Activated CD4-positive, CD25-positive, alpha-beta regulatory T cell treated with anti-CD3 and anti-CD28 coated beads, Interleukin-2, amount 50 U/mL, for 16 hours (primary cell): ENCODE measurements around the gene TERT.
"Not testable (repeated sequence)": the region's sequence is repeated elsewhere in the genome, so short reads cannot be mapped to it uniquely, and the experiment has no call there.

Experiments used
- DNase-seq: peaks from one replicate; pipeline ENCODE4 v3.0.0-alpha.2; 2020; ENCODE audit warnings: low read depth, low spot score

TERT gene

DNA sequence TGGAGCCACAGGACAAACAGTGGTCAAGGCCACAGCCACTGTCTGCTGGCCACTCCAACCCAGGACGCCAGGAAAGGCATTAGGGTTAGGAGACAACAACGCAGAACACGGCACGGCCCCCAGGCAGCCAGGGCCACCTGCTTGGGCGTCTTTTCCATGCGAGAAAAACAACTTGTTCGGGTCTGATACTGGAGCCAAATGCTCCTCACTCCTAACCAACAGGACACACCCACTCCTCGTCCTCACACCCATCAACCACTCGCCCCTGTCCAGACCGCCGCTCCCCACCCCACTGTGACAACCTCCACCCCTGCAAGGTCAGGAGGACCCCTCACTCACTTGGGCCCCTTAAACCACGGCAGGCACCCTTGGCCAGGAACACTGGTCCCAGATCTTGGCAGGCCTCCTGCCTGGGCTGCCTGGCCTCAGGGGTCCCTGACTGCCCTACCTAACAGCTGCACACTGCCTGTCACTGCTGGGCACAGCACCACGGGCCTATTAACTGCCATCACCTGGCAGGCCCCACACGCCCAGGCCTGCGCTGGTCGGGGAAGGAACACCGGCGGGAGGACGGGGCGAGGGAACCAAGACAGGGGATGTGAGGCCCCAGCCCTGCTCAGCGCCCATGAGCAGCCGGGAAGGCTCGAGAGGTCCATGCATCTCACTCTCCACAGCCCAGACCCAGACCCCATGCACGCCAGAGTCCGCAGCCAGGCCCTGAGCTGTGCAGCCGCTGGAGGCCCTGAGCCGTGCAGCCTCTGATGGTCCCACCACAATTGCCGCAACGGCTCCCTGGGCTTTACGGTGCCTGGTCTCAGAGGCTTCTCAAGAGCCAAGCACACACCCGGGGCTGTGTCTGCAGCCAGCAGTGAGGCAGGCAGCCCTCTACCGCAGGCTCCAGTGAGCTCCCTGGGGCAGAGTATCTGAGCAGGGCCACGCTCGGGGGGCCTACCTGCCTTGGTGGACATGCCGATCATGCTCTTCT lies 36.3 kb upstream of the TERT start:
- DNase-seq = no peak

DNA sequence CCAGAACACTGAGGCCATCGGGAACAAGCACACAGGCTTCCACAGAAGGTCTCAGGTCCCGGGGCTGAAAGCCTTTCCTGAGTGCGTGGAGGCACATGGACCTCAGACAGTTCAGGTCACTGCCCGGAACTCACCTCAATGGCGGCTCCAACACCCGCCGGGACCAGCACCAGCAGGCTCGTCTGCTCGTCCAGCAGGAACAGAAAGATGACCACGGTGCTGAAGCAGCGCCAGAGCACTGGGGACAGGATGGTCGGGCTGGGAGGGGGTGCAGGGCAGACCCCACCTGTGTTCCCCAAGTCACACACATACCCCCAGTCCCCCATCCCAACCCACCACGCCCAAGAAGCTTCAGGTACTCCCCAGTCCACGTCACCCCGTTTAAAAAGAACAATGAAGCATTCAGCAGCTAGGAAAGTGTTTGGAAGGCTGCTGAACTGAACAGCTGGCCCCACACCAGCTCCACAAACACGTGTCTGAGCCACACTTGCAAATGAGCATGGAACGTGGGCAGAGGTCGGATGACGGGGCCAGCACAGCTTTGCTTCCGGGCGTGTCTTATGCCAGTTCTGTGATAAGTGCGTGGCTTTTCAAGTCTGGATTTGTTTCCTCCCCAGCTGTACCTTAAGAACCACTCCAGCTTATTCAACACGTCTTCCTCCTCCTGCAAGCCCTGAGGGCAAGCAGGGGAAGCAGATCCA lies 35.4 kb upstream of the TERT start:
- no peak for DNase-seq

DNA sequence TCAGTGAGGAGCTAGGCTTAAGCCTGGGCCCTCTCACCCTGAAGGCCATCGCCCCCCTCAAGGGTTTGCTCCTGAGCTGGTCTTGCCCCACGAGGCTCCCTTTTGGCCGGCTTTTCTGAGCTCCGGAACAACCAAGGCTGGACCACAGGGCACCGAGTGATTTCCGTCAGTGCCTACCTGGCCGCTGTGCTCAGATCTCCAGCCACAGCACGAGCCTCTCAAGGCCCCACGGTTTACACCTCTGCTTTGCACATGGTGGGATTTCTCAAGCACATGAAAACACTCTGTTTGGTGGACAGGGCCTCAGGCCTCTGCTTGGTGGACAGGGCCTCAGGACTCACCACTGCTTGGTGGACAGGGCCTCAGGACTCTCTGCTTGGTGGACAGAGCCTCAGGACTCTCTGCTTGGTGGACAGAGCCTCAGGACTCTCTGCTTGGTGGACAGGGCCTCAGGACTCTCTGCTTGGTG lies 34.3 kb upstream of the TERT start:
- DNase-seq = no peak

DNA sequence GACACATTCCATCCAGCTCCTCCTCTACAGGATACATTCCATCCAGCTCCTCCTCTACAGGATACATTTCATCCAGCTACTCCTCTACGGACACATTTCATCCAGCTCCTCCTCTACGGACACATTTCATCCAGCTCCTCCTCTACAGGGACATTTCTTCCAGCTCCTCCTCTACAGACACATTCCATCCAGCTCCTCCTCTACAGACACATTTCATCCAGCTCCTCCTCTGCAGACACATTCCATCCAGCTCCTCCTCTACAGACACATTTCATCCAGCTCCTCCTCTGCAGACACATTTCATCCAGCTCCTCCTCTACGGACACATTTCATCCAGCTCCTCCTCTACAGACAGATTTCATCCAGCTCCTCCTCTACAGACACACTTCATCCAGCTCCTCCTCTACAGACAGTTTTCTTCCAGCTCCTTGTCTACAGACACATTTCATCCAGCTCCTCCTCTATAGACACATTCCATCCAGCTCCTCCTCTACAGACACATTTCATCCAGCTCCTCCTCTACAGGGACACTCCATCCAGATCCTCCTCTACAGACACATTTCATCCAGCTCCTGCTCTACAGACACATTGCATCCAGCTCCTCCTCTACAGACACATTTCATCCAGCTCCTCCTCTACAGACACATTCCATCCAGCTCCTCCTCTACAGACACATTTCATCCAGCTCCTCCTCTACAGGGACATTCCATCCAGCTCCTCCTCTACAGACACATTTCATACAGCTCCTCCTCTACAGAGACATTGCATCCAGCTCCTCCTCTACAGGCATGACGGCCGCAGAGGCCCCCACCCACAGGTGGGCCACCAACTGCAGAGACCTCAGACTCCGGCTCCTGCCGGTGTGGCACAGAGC lies 33.6 kb upstream of the TERT start:
- not testable (repeated sequence) for DNase-seq

DNA sequence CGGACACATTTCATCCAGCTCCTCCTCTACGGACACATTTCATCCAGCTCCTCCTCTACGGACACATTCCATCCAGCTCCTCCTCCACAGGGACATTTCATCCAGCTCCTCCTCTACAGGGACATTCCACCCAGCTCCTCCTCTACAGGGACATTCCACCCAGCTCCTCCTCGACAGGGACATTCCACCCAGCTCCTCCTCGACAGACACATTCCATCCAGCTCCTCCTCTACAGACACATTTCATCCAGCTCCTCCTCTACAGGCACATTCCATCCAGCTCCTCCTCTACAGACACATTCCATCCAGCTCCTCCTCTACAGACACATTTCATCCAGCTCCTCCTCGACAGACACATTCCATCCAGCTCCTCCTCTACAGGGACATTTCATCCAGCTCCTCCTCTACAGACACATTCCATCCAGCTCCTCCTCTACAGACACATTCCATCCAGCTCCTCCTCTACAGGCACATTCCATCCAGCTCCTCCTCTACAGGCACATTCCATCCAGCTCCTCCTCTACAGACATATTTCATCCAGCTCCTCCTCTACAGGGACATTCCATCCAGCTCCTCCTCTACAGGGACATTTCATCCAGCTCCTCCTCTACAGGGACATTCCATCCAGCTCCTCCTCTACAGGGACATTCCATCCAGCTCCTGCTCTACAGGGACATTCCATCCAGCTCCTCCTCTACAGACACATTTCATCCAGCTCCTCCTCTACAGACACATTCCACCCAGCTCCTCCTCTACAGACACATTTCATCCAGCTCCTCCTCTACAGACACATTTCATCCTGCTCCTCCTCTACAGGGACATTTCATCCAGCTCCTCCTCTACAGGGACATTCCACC lies 32.3 kb upstream of the TERT start:
- DNase-seq = not testable (repeated sequence)

DNA sequence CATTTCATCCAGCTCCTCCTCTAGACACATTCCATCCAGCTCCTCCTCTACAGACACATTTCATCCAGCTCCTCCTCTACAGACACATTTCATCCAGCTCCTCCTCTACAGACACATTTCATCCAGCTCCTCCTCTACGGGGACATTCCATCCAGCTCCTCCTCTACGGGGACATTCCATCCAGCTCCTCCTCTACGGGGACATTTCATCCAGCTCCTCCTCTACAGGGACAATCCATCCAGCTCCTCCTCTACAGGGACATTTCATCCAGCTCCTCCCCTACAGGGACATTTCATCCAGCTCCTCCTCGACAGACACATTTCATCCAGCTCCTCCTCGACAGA lies 31.6 kb upstream of the TERT start:
- not testable (repeated sequence) for DNase-seq

DNA sequence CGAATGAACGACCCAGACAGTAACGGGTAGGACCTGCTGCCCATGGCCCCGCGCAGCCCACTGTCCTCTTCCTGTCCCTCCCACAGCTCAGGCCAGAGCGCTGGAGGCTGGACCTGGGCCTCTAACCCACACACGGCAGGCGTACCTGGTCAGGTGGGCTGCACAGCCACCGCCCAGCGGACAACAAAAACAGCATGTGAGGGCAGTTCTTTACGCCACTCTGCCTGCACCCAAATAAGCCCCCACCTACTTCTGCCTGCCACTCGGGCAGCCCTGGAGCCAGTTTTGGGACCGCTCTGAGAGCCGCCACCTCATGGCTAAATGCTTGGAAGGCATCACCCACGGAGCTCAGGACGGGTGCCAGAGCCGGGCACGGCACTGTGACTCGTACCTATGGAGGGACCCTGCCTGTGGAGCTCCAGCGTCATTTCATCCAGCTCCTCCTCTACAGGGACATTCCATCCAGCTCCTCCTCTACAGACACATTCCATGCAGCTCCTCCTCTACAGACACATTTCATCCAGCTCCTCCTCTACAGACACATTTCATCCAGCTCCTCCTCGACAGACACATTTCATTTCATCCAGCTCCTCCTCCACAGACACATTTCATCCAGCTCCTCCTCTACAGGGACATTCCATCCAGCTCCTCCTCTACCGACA lies 31.1 kb upstream of the TERT start:
- no peak for DNase-seq

DNA sequence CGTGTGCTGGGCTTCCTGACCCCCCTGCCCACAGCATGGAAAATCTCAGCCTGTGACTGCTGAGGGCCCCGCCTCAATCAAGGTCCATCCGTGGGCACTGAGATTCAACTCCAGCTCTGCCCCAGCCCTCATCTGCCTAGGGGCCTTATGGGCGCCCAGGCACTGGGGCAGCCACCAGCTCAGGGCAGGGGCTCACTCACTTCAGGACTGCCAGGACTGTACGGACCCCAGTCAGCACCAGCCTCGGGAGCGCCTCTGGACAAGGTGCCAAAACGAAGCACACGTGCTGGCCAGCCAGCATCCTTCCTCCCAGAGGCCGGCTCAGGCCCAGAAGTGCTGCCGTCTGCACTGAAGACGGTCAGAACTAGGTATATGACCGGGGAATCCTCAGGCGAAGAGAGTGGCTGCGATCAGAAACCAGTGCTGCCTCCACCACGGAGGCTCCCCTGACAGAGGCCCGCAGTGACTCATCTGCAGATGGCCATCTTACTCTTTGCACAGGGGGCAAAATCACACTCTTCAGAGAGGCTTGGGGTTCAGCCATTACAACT lies 30.4 kb upstream of the TERT start:
- DNase-seq = no peak

DNA sequence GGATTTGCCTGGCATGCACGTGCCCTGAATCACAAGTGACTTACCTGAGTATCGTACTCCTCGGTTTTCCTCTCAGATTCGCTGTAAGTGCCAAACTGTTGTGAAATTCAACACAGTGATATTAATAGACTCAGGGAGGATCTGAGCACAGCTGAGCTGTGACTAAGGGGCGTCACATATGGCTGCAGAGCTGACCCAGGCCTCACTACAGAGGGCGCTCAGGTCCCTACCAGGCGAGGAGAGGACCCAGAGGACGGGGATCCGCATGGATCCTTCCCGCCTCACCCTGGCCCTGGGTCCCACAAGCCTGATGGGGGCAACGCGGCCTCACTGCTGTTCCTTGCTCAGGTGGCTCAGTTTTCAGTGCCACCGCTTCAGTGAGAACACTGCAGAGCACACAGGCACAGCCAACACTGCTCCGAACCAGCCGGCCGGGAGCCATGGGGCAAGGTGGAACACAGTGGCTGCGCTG lies 29.9 kb upstream of the TERT start:
- no peak for DNase-seq

DNA sequence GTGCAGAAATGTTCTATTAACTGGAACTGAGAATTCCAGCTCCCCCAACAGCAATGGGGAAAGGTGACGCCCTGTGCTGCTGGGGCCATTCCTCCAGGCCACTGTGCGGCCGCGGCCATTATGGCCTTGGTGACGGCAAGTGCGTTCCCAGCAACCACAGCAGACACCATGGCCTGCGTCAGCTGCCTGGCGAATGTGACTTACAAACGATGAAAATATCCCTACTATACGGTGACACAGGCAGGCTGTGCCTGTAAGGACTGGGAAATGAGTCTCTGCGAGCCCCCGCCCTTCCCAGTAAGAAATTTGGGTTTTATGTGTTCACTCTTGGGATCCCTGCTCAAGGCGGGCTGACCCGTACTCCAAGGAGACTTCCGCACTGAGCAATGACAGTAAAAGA lies 29.4 kb upstream of the TERT start:
- no peak for DNase-seq

DNA sequence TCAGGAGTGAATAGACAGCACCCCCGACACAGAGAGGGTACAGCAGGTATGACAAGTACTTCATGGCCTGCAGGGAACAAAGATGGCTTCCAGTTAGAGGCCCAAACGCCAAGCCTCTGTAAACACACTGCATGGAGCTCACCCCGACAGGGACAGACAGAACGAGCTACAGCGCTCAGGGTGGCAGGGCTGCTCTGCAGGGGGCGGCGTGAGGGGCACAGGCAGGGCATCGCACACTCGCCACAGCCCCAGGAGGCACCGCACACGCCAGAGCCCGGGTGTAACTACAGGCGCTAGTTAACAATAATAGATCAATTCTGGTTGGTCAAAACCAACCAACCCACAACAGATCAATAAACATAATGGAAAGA lies 28.9 kb upstream of the TERT start:
- DNase-seq = no peak

DNA sequence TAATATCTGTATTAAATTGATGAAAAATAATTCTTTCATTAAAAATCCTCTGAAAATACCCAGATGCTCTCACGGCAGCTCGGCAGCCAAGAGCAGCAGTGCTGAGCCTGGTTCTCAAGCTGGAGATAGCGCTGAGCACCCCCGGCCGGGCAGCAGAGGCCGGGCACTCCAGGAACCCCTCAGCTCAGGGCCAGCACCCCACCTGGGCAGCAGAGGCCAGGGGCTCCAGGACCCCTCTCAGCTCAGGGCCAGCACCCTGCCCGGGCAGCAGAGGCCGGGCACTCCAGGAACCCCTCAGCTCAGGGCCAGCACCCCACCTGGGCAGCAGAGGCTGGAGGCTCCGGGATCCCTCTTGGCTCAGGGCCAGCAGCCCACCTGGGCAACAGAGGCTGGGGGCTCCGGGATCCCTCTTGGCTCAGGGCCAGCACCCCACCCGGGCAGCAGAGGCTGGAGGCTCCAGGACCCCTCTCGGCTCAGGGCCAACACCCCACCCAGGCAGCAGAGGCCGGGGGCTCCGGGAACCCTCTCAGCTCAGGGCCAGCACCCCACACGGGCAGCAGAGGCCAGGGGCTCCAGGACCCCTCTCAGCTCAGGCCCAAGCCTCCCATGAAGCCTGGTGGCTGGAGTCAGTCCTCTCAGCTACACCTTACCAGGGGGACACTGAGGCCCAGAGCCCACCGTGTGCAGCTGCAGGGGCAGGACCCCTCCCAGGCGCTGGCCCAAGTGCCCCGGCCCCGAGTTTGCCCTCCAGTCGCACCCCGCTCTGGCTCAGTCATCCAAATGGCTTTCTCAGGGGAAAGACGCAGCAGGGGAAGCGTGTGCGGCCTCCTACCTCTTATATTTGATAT lies 28.3 kb upstream of the TERT start:
- DNase-seq = no peak

DNA sequence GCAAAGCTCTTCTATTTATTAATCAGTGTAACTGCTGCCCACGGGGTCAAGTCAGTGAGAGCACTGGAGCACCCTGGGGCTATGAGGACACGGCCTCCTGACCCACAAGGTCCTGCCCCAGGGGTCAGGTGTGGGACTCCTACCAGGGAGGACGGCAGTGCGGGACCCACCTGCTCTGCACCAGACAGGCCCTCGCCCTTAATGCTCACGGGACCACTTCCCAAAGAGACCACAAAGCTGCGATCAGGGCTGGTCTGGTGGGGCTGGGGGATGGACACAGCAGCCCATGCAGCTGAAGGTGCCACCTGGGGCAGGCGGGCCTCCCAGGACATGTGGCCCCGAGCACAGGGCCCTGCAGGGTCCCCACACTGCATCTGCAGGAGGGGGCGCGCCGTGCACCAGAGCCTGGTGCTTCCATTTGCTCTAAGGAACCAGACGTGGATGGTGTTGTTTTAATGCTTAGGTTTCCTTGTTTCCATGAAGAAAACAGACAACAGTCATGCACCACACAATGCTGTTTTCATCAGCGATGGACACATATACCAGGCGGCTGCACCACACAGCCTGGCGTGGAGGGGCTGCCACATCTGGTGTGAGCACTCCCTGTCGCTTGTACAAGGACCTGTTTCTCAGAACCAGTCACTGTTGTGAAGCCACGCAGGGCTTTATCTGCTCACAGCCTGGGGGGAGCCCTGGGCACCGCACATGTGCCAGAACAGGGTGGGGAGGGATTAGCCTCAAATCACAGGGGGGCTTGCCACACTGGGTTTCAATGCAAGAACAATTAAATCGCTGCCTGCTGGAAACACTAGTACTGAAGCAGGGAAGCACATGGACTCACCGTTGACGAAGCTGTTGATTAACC lies 27.4 kb upstream of the TERT start:
- DNase-seq = no peak

DNA sequence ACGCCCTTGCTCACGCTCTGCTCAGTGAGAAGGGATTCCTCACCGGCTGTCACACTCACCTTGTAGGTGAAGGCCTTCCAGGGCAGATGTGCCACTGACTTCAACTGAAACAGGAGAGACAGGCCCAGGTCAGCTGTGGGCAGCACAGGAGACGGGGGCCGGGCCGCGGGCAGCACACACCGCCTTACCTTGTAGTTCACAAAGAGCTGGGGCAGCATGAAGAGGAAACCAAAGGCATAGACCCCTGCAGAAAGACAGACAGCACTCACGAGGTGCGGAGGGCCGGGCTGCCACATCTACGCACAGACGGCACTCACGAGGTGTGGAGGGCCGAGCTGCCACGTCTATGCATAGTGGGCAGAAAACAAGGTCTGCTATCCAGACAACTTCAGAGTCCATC lies 26.7 kb upstream of the TERT start:
- DNase-seq = no peak

DNA sequence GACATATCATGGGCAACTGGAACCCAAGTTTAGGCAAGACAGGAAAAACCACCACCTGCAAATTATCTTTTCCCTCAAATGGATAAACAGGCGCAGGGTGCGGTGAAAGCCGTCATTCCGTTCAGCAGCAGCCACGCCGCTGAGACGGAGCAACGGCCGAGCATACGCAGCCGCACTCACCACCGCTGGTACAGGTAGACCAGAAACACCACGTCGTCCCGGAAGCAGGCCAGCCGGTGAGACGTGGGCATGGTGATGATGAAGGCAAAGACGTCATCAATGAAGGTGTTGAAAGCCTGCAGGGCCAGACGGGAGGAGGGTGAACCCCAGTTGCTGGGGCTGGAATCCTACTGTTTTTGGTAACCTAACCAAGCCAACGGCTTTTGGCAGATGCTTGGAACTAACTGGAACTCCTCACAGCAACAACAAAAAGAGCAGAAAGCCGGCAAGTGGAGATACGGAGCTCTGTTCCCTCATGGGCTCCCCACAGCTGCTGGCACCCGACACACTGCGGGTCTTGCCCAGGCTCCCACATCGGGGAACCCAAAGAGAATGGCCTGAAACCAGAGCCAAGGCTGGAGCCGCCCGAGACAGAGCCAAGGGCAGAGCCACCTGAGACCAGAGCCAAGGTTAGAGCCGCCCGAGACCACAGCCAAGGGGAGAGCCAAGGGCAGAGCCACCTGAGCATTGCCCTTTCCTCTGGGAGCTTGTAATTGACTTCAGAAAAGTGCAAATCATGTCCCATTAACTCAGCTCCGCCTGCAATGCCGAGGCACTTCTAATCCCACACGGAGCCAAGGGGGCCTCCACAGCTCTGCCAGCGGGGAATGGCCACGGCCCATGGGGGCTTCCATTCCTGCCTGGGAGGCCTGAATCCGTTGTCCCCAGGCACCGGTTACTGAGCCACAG lies 25.8 kb upstream of the TERT start:
- DNase-seq = no peak

DNA sequence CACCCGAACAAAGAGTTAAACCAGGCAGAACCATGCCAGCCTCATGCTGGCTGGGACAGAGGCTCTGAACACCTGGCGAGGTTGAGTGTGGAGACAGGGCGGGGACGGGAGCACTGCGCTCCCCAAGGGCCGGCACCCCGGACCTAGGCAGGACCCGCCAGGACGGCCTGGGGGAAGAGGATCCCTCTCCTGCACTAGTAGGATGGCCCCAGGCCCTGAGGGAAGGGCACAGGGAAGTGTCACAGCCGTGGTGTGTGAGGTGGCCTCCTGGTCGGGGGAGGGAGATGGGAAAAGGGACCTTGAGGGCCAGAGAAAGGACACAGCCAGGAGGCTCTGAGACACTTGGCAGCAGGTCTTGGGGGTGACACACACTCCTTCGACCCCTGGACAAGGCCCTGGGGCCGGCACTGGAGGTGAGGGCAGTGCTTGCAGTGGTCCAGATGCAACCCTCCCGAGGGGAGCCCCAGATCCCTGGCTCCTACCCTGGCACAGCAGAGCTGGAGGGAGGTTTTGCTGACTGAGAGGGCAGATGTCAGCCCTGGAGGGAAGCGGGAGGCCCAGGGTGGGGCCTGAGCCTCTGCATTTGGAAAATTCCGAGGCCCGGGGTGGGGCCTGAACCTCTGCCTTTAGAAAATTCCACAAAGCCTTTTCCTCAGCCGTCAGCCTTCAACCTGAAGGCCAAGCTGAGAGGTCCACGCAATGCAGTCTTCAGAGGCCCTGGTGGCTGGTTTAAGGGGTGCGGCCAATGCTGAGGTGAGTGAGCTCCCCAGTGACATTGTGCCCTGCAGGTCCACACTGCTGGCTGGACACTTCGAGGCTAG lies 24.8 kb upstream of the TERT start:
- no peak for DNase-seq
